Bone marrow (tissue), 2 donors: Measurements from ENCODE around the gene ZNF26.
"Not testable (repeated sequence)": the region's sequence is repeated elsewhere in the genome, so short reads cannot be mapped to it uniquely, and the experiment has no call there.

Source experiments
- DNase-seq, 2 donors: peaks; one replicate each; lab custom pipeline; 2025; lab: John Stamatoyannopoulos, UW

ZNF26 gene

GRCh38 chr12:132986001-132986884, at the start of gene ZNF26:
Gene ZNF26, plus strand, starts transcription at chr12:132986367. Its CDS starts 474 bp downstream, at chr12:132986841.
- DNase-seq: peak; percentile 62 to 81

GRCh38 chr12:132936921-132937320, 49.2 kb upstream of the ZNF26 start:
- not testable (repeated sequence) for DNase-seq

GRCh38 chr12:132937476-132937875, 48.7 kb upstream of the ZNF26 start:
- no peak for DNase-seq

- not testable (repeated sequence) for DNase-seq
These were observed 47.4 kb upstream of the ZNF26 start for GRCh38 chr12:132938807-132939206.

GRCh38 chr12:132940071-132940719, 46.0 kb upstream of the ZNF26 start:
- DNase-seq: no peak

GRCh38 chr12:132941336-132941954, 44.7 kb upstream of the ZNF26 start:
- no peak for DNase-seq

- no peak for DNase-seq
These were observed 43.6 kb upstream of the ZNF26 start for GRCh38 chr12:132942611-132943010.

GRCh38 chr12:132945806-132946205, 40.4 kb upstream of the ZNF26 start:
- DNase-seq: no peak

GRCh38 chr12:132946246-132946820, 39.8 kb upstream of the ZNF26 start:
- no peak for DNase-seq

- DNase-seq: no peak
These were observed 37.8 kb upstream of the ZNF26 start for GRCh38 chr12:132948146-132949066.

- no peak for DNase-seq
These were observed 36.0 kb upstream of the ZNF26 start for GRCh38 chr12:132949936-132950837.

GRCh38 chr12:132950844-132951535, 35.2 kb upstream of the ZNF26 start:
- no peak for DNase-seq

GRCh38 chr12:132951649-132952048, 34.5 kb upstream of the ZNF26 start:
- DNase-seq: no peak

GRCh38 chr12:132952371-132953162, 33.6 kb upstream of the ZNF26 start:
- no peak for DNase-seq

GRCh38 chr12:132953163-132953425, 33.1 kb upstream of the ZNF26 start:
- DNase-seq: no peak

GRCh38 chr12:132953771-132954170, 32.4 kb upstream of the ZNF26 start:
- DNase-seq: no peak

- DNase-seq: no peak
These were observed 31.6 kb upstream of the ZNF26 start for GRCh38 chr12:132954471-132955048.

- DNase-seq: no peak
These were observed 30.8 kb upstream of the ZNF26 start for GRCh38 chr12:132955094-132956010.
